K562 treated with DMSO at 1 percent for 12 hours (cell line): Measurements from ENCODE around the gene SLC6A12. TPM values are rescaled to one million over a fixed set of nuclear protein-coding genes. Genes with fewer than 3 reads are reported as not detected.

Source experiments
- total RNA-seq: library from RNA; unstranded; fragments of 300-600 nt; gene quantifications from 2 replicates; pipeline ENCODE4 v1.2.3, GENCODE V29; 2022; ENCODE audit not compliant: insufficient read depth

The SLC6A12 gene
- not detected in 2 replicates for total RNA-seq

DNA sequence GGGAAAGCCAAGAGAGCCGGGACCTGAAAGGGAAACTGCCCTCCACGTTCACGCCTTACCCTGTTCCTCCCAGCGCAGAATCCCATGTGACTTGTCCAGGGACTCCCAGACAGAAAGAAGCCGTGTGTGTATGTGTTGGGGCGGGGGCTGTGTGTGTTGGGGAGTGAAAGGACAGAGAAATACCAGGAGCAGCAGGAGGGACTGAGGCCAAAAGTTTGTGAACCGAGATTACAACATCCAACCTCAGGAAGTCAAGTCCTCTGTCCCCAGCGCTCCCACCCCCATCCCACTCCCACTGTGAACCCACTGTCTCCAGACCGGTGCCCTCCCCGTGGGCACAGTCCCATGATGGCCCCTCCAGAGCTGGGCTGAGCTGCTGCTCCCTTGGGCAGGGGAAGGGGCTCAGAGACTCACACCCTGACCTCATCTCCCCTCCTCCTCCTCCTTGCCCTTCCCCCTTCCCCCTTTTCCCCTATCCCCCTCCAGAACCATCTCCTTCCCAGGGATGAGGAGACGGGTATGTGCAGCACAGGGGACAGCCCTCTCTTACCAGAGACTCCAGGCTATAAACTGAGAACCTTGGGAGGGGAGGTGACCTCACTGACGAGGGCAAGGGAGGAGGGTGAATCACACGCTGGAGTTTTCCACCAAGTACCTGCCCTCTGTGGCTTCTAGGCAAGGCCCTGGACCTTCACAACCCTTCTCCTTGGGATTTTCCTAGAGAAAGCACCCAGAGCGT is at the start of gene SLC6A12:
SLC6A12 (minus strand) TSS at position 155 of the 739 bp plus-strand sequence. CDS start 4,171 bp downstream, outside the sequence.

GRCh38 chr12:262817-263216 is 48.9 kb upstream of the SLC6A12 start, which contains the start of gene SLC6A13:
Gene SLC6A13, minus strand, starts transcription at chr12:262836. Its CDS starts 2,784 bp downstream, at chr12:260052.

Other genes with a start within 250 kb of the SLC6A12 start
- 0.14 and 0.27 TPM in 2 replicates for gene IQSEC3, start 147.4 kb downstream of the SLC6A12 start, total RNA-seq
- gene SLC6A13, start 48.7 kb upstream of the SLC6A12 start, total RNA-seq = 1.0 TPM in 1 of 2 replicates, not detected in the other
- gene KDM5A, start 175.2 kb upstream of the SLC6A12 start, total RNA-seq = 9.8 and 24.5 TPM in 2 replicates
- 9.2 and 19.7 TPM in 2 replicates for gene CCDC77, start 187.5 kb upstream of the SLC6A12 start, total RNA-seq
- gene B4GALNT3, start 245.8 kb upstream of the SLC6A12 start, total RNA-seq = not detected in 2 replicates